Activated CD4-positive, alpha-beta T cell treated with anti-CD3 and anti-CD28 coated beads for 36 hours (primary cell): Measurements from ENCODE around the gene FMNL1. TPM values are rescaled to one million over a fixed set of nuclear protein-coding genes. Genes with fewer than 3 reads are reported as not detected.

Experiments
- total RNA-seq, 2 experiments: library from RNA; stranded (reverse); gene quantifications; one replicate each; pipeline ENCODE4 v1.2.3, GENCODE V29; 2021

FMNL1 gene
- total RNA-seq, 2 experiments from 2014 or later, result 268 to 295 TPM

Other genes starting within 250 kb of the FMNL1 start
- 10 to 100 TPM; 34.8 to 36.2 TPM for gene DCAKD, start 170.3 kb upstream of the FMNL1 start, total RNA-seq
- gene NMT1, start 160.6 kb upstream of the FMNL1 start, total RNA-seq, result 100 to 1,000 TPM; 170 to 175 TPM
- 1 to 10 TPM; 2.9 to 3.4 TPM for gene PLCD3, start 89.4 kb upstream of the FMNL1 start, total RNA-seq
- gene ACBD4, start 86.2 kb upstream of the FMNL1 start, total RNA-seq, result 10 to 100 TPM; 12.7 to 13.4 TPM
- gene HEXIM1, start 73.4 kb upstream of the FMNL1 start, total RNA-seq, result 10 to 100 TPM; 27.1 to 27.3 TPM
- 1 to 10 TPM; 3.9 to 4.6 TPM for gene HEXIM2, start 60.0 kb upstream of the FMNL1 start, total RNA-seq
- gene SPATA32, start 40.2 kb downstream of the FMNL1 start, total RNA-seq, result under 1 TPM; 0.21 to 0.25 TPM
- 10 to 100 TPM; 50.3 to 52.5 TPM for gene MAP3K14, start 95.1 kb downstream of the FMNL1 start, total RNA-seq
- gene ARHGAP27, start 211.0 kb downstream of the FMNL1 start, total RNA-seq, result 10 to 100 TPM; 43.2 to 43.5 TPM